ENCODE results near the gene BZW2.
"Not testable (repeated sequence)": the region's sequence is repeated elsewhere in the genome, so short reads cannot be mapped to it uniquely, and the experiment has no call there.

The BZW2 gene

DNA sequence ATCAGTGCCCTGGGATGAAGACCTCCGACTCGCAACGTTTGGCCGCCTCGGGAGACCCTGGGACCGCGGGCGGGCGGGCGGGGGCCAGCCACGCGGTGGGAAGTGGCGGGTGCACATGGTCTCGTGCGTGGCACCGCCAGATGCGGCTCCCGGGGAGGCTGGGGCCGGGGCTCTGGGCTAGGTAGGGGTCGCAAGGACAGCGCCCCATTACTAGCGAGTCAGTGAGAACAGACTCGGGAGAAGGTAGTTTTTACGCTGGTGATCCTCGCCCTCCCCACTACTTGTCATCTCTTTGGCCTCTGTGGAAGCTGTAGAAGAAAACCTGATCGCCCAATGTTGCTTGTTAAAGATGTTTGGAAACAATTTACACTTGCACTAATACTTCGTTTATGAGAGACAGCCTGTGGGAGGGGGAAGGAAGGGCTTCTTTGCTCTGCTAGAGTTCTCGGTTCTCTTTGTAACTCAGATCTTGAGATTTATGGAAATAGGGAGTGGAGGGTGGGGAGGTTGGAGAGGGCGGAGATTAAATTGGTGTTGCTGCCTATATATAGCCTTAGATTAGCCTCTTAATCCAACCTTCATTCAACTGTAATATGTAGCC is 591 bp downstream of the BZW2 start:
- peak; percentile 43 for DNase-seq

- DNase-seq, result peak; percentile 36
These were observed 1.5 kb downstream of the BZW2 start for GRCh38 chr7:16647435-16647960.

- no peak for DNase-seq
These were observed 2.6 kb downstream of the BZW2 start for GRCh38 chr7:16648551-16648950.

DNA sequence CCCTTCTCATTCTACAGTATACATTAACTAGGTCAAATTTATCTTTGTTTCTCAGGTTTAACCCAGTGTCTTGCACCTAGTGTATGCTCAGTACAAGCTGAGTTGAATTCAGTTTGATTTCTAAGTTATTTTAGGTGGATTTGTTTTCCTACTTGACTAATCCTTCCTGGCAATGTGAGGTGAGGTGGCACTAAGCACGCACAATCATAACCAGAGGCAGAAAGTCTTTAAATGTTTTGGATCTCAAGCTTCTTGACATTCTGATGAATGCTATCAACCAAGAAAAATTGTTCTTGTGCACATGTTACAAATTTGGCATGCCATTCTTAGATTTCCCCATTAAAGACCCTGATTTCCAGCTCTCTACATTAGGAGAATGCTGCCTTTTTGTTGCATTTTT is 3.2 kb downstream of the BZW2 start:
- DNase-seq, result no peak

DNA sequence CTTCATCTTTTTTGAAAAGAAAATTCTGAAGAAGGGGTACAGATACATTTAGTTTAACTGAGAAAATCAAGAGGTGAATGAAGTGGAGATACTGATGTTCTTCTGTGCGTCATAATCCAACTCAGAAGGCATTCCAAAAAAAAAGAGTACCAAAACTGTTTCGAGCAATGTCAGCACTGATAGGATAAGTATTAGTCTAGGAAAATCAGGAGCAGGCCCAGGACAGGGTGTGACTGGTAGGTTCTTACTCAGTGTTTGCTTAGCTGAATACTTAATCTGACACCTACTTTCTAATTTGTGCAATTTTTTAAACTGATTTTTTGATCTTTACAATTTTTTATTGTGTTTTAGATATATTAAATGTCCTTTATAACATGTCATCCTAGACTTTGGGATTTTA is 4.3 kb downstream of the BZW2 start:
- peak; percentile 3 for DNase-seq

DNA sequence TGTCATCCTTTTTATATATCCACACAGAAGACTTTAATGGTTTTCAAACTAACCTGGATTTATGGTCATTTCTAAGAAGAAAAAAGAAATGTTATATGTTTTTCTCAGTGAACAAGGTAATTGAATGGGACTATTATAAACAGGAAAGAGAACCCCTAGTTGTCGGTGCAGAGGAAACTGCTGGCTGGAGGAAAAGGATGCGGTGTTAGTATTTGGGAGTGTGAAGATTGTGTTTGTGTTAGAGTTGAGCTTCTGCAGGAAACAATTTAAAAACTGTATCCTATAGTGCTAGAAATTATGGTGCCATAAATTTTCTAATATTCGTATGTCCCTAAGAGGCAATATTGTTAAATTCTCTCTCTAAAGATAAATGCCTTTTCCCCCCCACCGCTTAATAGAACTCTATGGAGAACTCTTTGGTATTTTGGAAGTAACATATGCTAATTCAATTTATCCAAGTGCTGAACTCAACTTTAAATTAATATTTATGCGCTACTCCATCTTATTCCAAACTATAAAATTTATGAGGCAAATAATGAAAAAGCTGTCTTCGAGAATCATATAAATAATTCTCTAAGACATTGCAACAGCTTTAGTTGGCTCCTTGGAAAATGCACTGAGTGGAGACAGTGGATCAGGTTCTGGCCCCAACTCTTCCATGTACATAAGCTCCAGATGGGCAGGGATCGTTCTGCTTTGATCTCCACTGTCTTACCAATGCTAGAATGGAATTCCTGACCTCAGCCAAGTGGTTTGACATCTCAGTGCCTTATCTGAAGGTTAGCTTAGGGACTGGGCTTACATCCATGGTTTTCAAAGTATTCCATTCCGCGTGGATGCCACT is 5.6 kb downstream of the BZW2 start:
- DNase-seq, result no peak

DNA sequence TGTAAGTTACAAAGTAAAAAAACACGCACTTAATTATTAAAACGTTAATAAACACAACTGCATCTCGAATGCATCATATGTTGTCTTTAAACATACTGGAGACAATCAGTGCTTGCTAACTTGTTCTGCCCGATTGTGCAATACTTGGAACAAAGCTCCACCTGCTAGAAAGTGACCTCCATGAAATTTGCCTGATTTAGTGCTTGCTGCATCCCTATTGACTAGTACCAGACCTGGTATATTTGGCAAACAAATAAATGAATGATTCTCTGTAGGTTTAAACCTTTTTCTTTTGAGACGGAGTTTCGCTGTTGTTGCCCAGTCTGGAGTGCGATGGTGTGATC is 6.2 kb downstream of the BZW2 start:
- DNase-seq, result no peak

DNA sequence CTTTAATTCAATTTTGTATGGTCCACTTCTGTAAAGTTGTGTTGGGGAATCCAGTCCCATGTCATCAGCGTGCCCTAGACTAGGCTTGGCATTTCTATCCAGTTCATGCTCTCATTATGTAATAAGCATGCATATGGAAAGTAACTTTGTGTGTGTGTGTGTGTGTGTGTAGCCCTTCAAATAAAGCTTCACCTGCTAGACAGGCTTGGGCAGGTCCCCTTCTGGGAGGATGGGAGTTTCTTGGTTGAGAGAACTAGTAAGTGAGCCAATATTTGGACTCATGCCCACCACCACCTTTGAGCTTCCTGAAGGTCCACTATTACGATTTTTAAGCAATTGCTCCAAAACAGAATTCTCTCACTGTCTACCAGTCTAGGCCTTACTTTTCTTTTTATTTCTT is 6.9 kb downstream of the BZW2 start:
- DNase-seq, result peak; percentile 84

- no peak for DNase-seq
These were observed 9.4 kb downstream of the BZW2 start for GRCh38 chr7:16655394-16655793.

DNA sequence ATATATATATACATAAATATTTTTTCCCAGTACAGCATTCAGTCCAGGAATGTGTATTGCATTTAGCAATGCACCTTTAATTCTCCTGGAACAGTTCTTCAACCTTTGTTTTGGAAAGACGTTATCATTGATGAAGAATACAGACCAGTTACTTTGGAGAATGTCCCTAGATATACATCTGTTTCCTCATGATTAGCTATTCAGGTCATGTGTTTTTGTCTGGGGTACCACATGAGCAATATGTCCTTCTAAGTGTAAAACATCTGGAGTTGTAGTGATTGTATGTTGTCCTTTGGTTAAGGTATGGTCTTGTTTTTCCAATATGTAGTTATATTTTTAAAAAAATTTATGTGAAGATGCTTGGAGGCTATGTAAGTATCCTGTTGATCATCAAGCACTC is 10.2 kb downstream of the BZW2 start:
- DNase-seq, result no peak

GRCh38 chr7:16657656-16658279 is 11.8 kb downstream of the BZW2 start:
- no peak for DNase-seq

- not testable (repeated sequence) for DNase-seq
These were observed 14.0 kb downstream of the BZW2 start for GRCh38 chr7:16659854-16660497.

DNA sequence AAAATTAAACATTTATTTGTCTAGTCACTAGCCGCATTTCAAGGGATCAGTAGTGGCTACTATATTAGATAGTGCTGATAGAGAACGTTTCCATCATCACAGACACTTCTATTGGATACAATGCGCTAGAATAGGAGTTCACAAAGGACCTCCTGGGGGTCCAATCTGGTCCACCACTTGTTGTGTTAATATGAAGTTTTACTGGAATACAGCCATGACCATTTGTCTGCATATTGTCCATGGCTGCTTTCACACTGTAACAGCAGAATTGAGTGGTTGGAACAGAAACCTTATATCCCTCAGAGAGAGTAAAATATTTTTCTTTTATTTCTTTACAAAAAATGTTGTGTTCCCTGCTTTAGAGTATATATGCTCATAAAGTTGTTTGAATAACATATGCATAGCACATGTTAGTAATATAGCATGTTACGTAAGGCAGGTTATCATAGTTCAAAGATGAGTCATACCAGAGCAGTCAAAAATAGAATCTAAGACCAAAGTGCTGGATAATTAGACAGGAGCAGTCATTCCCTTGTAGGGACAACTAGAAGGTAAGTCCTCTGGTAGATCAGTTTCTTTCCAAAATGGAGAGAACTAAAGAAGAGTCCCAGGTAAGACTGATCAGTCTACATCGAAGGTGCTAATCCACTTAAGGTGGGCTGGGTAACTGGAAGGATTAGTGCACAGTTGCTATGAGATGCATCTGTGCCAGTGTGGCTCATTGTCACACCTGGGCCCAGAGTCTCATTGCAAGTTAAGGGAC is 14.9 kb downstream of the BZW2 start:
- no peak for DNase-seq

GRCh38 chr7:16661924-16662323 is 15.9 kb downstream of the BZW2 start:
- no peak for DNase-seq

- DNase-seq, result no peak
These were observed 21.4 kb downstream of the BZW2 start for GRCh38 chr7:16667355-16667754.

DNA sequence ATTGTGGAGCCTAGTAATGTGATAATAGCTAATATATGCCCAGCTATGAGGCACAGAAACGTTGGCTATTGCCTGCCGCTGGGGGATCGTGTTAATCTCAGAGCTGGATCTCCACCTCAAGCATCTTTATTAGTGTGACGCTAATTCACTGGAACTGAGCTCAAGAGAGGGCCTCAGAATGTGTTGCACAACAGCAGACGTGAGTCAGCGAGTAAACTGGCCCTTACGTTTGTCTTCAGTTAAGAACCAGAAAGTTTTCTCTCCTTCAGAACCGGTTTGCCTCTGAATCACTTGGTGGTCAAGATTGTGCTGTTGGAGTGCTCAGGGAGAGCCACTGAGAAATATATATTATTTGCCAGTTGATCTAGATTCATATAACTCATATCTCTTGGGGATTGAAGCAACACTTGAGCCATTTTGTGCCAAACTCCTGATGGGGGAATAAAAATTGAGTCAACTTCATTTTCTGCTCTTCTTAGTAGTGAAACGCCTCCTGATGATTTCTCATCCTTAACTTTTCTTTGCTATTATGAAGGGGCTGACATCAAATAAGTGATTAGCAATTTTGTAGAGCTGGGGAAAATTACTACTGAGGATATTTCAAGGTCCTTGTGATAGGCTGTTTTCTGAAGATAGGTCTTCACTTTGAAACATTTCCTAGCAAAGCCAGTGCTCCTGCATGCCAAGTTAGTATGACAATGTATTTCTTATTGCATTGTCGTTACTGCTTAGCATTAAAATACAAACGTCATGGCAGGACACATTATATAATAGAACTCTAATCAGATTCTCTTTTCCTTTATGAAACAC is 22.3 kb downstream of the BZW2 start:
- no peak for DNase-seq

- no peak for DNase-seq
These were observed 23.0 kb downstream of the BZW2 start for GRCh38 chr7:16668978-16669377.

DNA sequence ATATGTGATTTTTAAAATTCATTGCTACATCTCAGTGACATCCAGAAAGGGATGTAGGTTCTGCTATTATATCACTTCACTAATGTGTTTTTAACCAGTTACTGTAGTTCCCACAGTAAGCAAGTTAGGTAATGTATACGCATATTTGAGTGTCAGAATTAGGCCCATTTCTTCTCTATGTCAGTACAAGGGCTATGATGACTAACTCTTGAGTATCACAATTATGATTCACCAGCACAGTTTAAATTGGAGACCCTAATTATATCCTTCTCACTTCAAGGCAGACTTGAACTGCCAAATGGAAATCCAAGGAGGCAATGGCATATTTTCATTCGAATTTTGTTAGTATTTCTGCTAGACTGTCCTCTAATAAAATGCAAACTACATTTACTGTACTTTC is 23.6 kb downstream of the BZW2 start:
- DNase-seq, result no peak

GRCh38 chr7:16670021-16670420 is 24.0 kb downstream of the BZW2 start:
- DNase-seq, result no peak

- DNase-seq, result no peak
These were observed 24.9 kb downstream of the BZW2 start for GRCh38 chr7:16670731-16671344.

GRCh38 chr7:16671811-16672210 is 25.8 kb downstream of the BZW2 start:
- no peak for DNase-seq
